GM19240 (cell line): Measurements from ENCODE around the gene OPCML.

ENCODE experiments used
- DNase-seq: peaks from one replicate; pipeline ENCODE4 v3.0.0; 2011; ENCODE audit warnings: low spot score; ENCODE audit not compliant: insufficient read length

The OPCML gene

GRCh38 chr11:132639403-132639802 is 892.9 kb downstream of the OPCML start:
- DNase-seq: no peak

GRCh38 chr11:132638423-132638822 is 893.9 kb downstream of the OPCML start:
- no peak for DNase-seq

GRCh38 chr11:132636523-132636922 is 895.8 kb downstream of the OPCML start:
- no peak for DNase-seq

GRCh38 chr11:132632641-132633124 is 899.6 kb downstream of the OPCML start:
- no peak for DNase-seq

GRCh38 chr11:132631989-132632388 is 900.3 kb downstream of the OPCML start:
- no peak for DNase-seq

- no peak for DNase-seq
Observed at GRCh38 chr11:132627981-132628380, 904.3 kb downstream of the OPCML start.

- DNase-seq: no peak
Observed at GRCh38 chr11:132626446-132626845, 905.9 kb downstream of the OPCML start.

- DNase-seq: no peak
Observed at GRCh38 chr11:132623511-132623910, 908.8 kb downstream of the OPCML start.

GRCh38 chr11:132621976-132622580 is 910.2 kb downstream of the OPCML start:
- no peak for DNase-seq

- DNase-seq: no peak
Observed at GRCh38 chr11:132620423-132620822, 911.9 kb downstream of the OPCML start.

GRCh38 chr11:132610791-132611190 is 921.5 kb downstream of the OPCML start:
- no peak for DNase-seq

GRCh38 chr11:132610216-132610615 is 922.1 kb downstream of the OPCML start:
- DNase-seq: no peak

GRCh38 chr11:132607575-132607974 is 924.7 kb downstream of the OPCML start:
- DNase-seq: no peak

- no peak for DNase-seq
Observed at GRCh38 chr11:132605825-132606570, 926.3 kb downstream of the OPCML start.

- DNase-seq: no peak
Observed at GRCh38 chr11:132604431-132604830, 927.9 kb downstream of the OPCML start.

GRCh38 chr11:132601875-132602274 is 930.4 kb downstream of the OPCML start:
- no peak for DNase-seq

- no peak for DNase-seq
Observed at GRCh38 chr11:132595711-132596134, 936.6 kb downstream of the OPCML start.

- DNase-seq: no peak
Observed at GRCh38 chr11:132595246-132595645, 937.1 kb downstream of the OPCML start.

- no peak for DNase-seq
Observed at GRCh38 chr11:132590986-132591385, 941.3 kb downstream of the OPCML start.

- DNase-seq: no peak
Observed at GRCh38 chr11:132590554-132590953, 941.7 kb downstream of the OPCML start.

- DNase-seq: no peak
Observed at GRCh38 chr11:132589791-132590190, 942.5 kb downstream of the OPCML start.

GRCh38 chr11:132588366-132588765 is 943.9 kb downstream of the OPCML start:
- no peak for DNase-seq

GRCh38 chr11:132587716-132588115 is 944.6 kb downstream of the OPCML start:
- no peak for DNase-seq
